GM23248 (cell line): ENCODE measurements around the gene URB1.

Source experiments
- EZH2 ChIP-seq: fragments of 200-600 bp; sonication (generic); IDR thresholded peaks from 2 replicates; pipeline ENCODE4 v1.6.1; 2018; ENCODE audit warnings: antibody characterized with exemption, mild to moderate bottlenecking; ENCODE audit not compliant: insufficient read depth, poor library complexity, severe bottlenecking
- EZH2phosphoT487 ChIP-seq: fragments of 200-600 bp; sonication (generic); IDR thresholded peaks from 2 replicates; pipeline ENCODE4 v1.6.1; 2018; ENCODE audit warnings: antibody characterized with exemption, moderate library complexity, mild to moderate bottlenecking, low read depth; ENCODE audit not compliant: insufficient read depth

DNA sequence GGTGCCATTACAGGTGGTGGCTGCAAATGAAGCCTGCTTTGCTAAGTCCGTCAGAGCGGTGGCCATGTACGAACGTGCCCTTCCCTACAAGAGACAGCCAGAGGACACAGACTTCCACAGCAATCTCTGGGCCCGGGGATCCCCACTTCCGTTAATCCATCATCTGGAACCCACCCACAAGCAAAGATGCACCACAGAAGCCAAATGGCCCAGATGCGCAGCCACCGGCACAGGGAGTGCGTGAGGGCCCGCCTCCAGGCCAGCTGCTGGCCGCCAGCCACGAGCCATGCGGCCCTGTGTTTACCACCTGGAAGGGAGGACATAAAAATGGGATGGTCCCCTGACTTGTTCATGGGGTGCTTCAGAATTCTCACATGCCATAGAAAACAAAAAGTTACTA lies 72.1 kb downstream of the URB1 start:
- TF ChIP-seq EZH2phosphoT487 (no peak), EZH2 (no peak)
